GM20000 (cell line): Measurements from ENCODE around the gene RAPGEF1.

Source experiments
- DNase-seq: peaks from one replicate; pipeline ENCODE4 v3.0.0; 2012; ENCODE audit warnings: low spot score
- CTCF ChIP-seq: IDR thresholded peaks from 2 replicates; pipeline ENCODE4 v1.5.1; 2012; ENCODE audit warnings: mild to moderate bottlenecking, control low read depth; ENCODE audit errors: extremely low read depth, missing control alignments

RAPGEF1 gene

GRCh38 chr9:131608493-131609037 is 131.3 kb downstream of the RAPGEF1 start:
- DNase-seq, result no peak
- no peak for TF ChIP-seq CTCF

DNA sequence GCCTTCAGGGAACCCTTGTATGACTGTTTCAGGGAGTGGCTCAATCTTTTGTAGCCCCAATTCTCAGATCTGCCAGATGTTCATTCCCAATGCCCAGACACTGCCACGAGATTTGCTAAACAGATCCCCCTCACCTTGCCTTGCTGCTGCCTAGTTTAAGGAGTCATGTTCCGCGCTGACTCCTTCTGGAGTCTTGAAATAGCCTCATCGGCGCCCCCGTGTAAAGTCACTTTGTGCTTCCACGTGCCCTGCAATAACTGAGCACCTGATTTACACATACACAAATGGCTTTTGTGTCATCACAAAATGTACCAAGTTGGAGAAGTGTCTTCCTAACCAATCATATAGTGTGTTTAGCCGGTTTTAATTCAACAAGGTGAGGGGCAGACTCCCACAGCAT is 132.3 kb downstream of the RAPGEF1 start:
- no peak for TF ChIP-seq CTCF
- DNase-seq, result no peak

- no peak for TF ChIP-seq CTCF
Observed at GRCh38 chr9:131606896-131607567, 132.8 kb downstream of the RAPGEF1 start.

GRCh38 chr9:131605770-131606590 is 133.9 kb downstream of the RAPGEF1 start:
- no peak for TF ChIP-seq CTCF
- DNase-seq, result no peak

More at GRCh38 chr9:131606896-131607567, 132.8 kb downstream of the RAPGEF1 start:
- DNase-seq, result no peak

DNA sequence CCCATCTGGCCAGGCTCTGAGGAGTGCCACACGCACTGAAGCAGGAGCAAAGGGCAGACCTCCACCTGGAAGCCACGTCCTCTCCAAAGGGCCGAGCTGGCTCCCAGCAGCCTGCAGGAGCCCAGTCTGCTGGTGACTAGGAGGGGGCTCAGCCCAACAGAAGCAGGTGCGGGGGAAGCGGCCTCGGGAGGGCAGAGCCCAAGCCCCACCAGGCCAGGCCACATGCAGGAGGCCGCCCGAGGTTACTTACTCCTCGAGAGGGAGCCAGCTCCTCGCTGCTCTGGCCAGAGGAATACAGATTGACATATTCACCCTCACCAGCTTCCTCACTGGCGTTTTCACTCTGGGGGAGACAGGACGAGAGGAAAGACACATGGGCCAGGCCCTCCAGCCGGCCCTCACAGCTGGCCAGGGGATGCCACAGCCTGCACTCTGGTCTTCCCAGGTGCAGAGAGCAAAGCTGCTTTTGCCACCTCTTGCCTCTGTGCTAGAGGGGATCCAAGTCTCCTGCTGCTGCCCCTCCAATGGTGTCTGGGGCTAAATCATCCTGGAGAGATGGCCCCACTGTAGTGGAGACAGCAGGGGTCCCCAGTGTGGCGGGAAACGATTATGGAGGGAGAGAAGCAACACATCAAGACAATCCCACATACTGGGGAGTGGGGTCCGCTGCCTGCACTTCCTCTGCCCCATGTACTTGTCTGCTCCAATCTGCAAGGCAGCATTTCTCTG is 136.0 kb downstream of the RAPGEF1 start:
- DNase-seq, result no peak
- no peak for TF ChIP-seq CTCF

GRCh38 chr9:131603199-131603598 is 136.7 kb downstream of the RAPGEF1 start:
- TF ChIP-seq CTCF, result no peak

DNA sequence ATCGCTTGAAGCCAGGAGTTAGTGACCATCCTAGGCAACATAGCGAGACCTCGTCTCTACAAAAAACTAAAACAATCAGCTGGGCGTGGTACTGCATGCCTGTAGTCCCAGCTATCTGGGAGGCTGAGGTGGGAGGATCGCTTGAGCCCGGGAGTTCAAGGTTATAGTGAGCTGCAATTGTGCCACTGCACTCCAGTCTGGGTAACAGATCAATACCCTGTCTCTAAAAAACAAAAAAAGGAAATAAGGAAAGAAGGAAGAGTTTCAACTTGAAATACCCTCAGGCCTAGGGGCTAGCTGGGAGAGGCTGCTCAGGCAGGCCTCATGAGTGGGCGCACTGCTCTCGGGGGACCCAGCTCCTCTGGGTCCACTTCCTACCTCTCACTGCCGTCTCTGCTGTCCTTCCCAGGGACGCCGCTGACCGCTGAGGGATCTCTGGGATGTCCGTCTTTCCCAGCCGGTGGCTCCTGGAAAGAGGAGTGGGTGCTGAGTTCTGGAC is 138.1 kb downstream of the RAPGEF1 start:
- no peak for DNase-seq

More at GRCh38 chr9:131603199-131603598, 136.7 kb downstream of the RAPGEF1 start:
- no peak for DNase-seq

More for the DNA sequence above, 138.1 kb downstream of the RAPGEF1 start:
- no peak for TF ChIP-seq CTCF
